NCI-H2227 (cell line): ENCODE data around the gene DRAXIN.

Source experiments
- DNase-seq: peaks from one replicate; lab custom pipeline; 2025; ENCODE audit not compliant: unreplicated experiment; lab: John Stamatoyannopoulos, UW

The DRAXIN gene

DNA sequence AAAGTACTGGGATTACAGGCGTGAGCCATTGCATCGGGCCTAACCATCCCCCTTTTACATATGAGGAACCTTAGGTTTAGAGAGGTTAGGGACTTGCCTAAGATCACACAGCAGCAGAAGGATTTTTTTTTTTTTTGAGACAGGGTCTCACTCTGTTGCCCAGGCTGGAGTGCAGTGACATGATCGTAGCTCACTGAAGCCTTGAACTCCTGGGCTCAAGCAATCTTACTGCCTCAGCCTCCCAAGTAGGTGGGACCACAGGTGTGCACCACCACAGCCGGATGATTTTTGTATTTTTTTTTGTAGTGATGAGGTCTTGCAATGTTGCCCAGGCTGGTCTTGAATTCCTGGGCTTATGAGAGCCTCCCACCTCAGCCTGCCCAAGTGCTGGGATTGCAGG is 68.3 kb downstream of the DRAXIN start:
- DNase-seq = no peak

DNA sequence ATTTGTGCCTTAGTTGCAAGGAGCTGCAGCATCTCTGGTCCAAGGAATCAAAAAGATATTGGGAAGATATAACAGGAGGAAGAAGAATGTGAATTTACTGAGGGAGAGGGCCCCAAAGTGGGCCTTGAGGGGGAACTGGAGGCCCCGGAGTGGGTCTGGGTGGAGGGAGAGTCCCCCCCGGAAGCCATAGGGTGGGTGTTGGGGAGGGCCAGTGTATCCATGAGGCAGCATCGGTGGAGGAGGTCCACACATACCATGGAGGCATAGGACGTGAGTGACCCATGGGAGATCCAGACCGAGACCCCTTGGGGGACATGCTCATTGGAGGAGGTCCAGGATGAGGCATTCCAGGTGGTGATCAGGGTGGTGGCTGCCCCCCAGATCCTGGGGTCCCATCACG is 69.8 kb downstream of the DRAXIN start:
- DNase-seq = no peak

DNA sequence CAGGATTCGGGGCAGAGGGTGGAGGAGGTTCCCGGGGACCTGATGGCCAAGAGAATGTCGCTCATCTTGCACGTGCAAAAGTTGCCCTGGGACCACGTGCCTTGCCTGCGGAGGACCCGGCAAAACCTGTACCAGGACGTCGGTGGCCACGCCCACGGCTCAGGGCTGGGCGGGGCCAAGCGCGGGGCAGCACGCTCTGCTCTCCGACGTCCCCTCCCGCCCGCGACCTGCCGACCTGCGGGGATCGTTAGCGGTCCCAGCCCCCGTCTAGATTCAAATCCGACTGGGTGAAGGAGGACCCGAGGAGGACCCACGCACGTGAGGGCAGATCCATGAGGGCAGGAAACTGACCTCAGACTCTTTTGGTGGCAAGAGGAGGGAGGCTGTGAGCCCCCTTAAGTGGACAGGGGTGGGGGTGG is 70.5 kb downstream of the DRAXIN start, which contains the start of gene C1orf167:
Gene C1orf167 (plus strand): TSS at position 206 of the 419 bp plus-strand sequence. CDS start 2,208 bp downstream, outside the sequence.
- no peak for DNase-seq

DNA sequence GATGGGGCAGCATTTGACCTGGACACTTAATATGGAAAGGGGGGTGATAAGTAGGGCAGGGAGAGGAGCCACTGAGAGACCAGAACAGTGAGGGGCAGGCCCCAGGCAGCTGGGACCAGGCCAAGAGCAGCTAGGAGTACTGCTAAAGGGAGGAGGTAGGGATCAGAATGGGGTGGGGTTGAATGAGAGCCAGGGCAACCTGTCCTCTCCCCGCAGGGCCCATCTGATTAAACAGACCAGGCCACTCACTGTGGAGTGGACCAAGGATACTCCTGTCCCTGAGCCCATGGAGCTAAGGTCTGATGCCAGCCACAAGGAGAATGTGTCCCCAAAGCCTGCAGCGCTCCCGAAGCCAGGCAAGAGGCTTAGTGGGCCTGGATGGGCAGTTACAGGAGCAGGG is 72.6 kb downstream of the DRAXIN start:
- no peak for DNase-seq

DNA sequence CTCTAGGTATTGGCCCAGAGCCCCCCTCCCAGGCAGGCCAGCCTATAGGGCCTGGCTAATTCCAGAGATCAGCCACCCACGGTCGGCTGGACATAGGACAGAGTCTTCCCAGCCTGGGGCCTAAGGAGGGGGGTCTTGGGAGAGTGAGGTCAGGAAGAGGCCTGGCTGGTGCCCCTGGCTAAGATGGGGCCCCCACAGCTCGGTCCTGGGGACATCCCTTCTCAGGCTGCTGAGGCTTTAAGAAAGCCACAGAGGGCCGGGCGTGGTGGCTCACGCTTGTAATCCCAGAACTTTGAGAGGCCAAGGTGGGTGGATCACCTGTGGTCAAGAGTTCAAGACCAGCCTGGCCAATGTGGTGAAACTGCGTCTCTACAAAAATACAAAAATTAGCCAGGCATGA is 73.0 kb downstream of the DRAXIN start:
- DNase-seq = no peak

DNA sequence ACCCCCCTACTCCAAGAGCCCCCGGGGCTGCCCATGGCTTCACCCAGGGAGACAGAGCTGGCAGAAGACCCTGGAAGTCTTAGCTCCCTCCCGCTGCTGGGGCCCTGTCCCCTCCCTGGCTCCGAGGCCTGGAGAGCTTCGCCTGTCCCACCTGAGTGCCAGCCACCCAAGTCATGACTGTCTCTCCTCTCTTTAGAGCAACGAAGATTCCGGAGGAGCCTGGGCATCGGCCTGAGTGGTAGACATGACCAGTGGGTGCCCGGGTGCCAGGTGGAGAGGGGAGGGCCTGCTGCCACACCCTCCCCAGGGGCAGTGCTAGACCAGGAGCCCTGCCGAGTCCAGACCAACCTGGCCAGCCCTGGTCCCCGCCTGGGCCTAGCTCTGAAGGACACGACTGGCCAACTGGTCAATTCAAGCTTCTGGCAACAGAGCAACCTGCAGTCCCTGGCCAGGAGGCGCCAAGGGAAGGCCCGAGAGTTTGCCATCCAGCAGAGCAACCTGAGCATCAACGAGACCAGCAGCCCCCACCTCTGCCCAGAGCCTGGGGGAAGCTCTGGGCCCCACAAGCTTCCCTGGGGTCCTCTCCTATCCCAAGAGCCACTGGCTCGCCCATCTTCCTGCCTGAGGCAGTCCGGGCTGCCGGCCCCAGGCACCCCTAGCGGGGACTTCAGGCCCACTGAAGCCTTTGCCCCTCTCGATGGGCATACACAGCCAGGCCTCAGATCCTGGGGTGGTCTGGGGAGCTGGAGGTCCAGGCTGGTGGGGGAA is 74.3 kb downstream of the DRAXIN start:
- no peak for DNase-seq

DNA sequence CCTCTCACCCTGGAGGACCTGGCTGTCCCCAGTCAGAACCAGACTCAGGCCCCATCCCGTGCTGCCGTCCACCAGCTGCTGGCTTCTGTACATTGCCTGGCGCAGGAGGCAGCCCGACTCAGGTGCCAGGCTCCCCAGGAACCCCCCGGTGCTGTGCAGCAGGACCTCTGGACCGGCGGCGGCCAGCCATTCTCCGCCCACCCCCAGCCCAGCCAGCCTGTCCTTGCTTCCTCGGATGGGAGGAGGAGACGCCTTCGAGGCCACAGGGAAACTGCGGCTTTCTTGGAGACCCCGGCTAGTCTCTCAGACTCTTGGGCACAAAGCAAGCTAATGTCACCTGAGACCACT is 74.9 kb downstream of the DRAXIN start:
- no peak for DNase-seq

DNA sequence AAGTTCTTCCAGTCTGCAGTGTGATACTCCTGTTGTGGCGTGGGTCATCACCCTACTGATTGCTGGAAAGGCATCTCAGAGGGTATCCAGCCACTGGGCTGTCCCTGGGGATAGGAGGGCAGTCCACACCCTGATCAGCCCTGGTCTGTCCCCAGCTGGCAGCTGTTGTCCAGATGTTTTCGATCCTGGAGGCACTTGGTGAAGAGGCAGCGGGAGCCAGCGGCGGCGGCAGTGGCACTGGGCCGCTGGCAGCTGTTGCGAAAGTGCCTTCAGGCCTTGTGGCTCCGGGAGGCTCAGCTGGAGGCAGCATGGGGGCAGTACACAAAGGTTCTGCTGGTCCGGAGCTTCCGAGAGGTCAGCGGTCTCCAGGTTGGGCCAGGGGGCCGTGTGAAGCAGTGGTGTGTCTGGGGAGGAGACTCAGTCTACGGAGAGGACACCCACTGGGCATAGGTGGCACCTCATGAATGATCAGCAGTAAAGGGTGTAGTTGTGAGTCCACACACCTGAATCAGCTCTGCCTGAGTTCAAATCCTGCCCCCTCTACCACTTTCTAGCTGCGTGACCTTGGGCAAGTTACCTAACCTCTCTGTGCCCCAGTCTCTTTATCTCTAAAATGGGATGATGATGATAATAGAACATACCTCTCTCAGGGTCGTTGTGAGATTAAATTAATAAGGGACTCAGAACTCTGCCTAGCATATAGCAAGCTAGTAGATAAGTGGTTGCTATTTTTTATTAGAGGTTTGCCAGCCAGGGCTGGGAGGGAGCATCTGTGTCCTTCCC is 76.6 kb downstream of the DRAXIN start:
- DNase-seq = no peak

DNA sequence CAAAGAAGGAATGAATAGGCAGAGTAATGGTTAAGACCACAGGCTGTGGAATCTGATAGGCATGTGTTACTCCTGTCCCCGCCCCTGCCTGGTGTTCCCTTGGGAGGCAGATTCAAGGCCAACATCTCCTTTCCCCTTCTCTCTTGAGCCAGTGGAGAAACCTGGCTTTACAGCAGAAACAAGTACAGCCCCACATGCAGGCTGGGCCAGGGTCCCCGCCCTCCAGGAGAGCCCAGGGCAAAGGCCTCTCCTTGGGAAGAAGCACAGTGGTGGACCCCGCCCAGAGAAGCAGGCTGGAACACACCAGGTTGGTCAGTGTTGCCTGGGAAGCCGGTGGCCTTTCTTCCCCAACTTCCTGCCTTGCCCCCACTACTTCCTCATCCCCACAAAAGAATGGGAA is 77.3 kb downstream of the DRAXIN start:
- no peak for DNase-seq

DNA sequence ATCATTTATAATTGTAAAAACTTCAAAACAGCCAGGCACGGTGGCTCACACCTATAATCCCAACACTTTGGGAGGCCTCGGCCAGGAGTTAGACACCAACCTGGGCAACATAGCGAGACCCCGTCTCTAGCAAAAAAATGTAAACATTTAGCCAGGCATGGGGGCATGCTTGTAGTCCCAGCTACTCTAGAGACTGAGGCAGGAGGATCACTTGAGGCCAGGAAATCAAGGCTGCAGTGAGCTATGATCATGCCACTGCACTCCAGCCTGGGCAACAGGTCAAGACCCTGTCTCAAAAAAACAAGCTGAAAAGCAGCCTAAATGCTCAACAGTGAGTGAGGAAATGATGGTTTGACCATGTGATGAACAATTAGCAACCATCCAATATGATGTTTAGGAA is 77.8 kb downstream of the DRAXIN start:
- no peak for DNase-seq

DNA sequence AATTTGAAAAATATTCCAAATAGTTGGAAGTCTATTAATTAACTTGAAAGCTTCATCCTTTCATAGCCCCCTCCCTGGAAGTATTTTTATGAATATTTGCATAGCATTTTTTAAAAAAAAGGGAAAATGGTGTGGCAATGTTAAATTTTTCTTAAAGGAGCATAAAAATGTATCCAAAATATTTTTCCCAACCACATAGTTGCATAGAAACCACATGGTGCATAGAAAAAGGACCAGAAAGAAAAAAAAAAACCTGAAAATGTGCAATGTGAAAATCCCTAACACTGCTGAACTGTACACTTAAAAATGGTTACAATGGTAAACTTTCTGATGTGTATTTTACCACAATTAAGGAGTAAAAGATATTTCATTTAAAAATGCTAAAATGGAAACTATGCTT is 78.5 kb downstream of the DRAXIN start:
- no peak for DNase-seq

DNA sequence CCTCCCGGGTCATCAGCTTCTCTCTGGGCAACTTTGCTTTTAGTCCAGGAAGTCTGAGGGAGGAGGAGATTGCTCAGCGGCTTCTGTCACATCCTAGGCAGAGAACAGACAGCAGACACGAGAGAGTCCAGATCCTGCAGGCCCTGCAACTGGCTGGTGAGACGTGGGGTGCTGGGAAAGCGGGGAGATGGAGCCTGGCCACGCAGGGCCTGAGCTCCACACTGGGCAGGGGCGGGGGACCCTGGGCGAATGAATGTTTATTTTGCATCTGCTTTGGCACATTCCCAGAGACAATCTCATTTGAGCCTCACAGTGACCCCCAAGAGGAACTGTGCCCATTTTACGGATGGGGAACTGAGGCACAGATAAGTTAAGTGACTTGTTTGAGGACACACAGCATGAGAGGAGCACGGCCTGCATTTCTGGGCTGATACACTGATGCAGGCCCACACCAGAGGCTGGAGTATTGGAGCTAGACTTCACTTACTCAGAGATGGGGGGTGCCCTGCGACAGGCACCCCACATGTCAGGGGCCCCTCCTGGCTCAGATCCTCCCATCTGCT is 80.1 kb downstream of the DRAXIN start:
- no peak for DNase-seq

DNA sequence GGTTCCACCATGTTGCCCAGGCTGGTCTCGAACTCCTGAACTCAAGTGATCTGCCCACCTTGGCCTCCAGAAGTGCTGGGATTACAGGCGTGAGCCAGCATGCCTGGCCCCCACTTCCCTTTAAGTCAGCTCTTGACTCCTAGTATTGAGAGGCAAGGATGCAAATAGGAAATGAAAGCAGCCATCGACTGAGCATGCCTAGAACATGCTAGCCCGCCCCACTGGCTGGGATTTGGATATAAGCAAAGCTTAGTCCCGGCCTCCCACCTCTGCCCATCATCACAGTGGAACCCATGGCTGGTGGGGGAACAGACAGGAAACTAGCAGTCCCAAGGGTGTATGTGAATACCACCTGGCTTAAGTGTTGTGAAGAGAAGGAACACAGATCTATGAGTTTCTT is 80.9 kb downstream of the DRAXIN start:
- no peak for DNase-seq

DNA sequence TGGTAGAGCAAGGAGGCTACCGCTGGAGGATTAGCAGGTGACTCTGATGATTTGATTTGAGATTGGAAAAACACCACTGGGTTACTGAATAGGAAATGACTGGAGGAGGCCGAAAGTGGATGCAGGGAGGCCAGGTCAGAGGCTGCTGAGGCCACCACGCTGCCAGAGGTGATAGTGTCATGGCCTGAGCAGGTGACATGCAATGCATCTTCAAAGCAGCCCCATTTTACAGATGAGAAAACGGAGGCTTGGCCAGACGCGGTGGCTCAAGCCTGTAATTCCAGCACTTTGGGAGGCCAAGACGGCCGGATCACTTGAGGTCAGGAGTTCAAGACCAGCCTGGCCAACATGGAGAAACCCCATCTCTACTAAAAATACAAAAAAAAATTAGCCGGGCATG is 83.2 kb downstream of the DRAXIN start:
- no peak for DNase-seq
